MM.1S (cell line): Measurements from ENCODE around the gene LASP1.

Experiments
- DNase-seq: peaks from one replicate; pipeline ENCODE4 v3.0.0-alpha.2; 2015
- H2AFZ ChIP-seq: fragments of 300-600 bp; sonication (generic); 2 replicates; pipeline ENCODE4 v1.6.0; 2016; ENCODE audit warnings: antibody characterized with exemption, low read length
- H3F3A ChIP-seq: fragments of 300-600 bp; sonication (generic); 2 replicates; pipeline ENCODE4 v1.6.1; 2016; ENCODE audit warnings: mild to moderate bottlenecking, antibody characterized with exemption, low read length, moderate library complexity, mixed read lengths; ENCODE audit not compliant: insufficient read depth
- H3K27ac ChIP-seq: fragments of 300-600 bp; sonication (generic); 2 replicates; pipeline ENCODE4 v1.5.1; 2016; ENCODE audit warnings: mild to moderate bottlenecking, low read length
- H3K27me3 ChIP-seq: fragments of 300-600 bp; sonication (generic); replicated peaks from 2 replicates; pipeline ENCODE4 v1.6.0; 2016; ENCODE audit warnings: low read length; ENCODE audit not compliant: insufficient read depth
- H3K36me3 ChIP-seq: fragments of 300-600 bp; sonication (generic); replicated peaks from 2 replicates; pipeline ENCODE4 v1.6.1; 2016; ENCODE audit warnings: mild to moderate bottlenecking, low read length, mixed read lengths; ENCODE audit not compliant: insufficient read depth
- H3K4me1 ChIP-seq: fragments of 300-600 bp; sonication (generic); 2 replicates; pipeline ENCODE4 v1.6.1; 2016; ENCODE audit warnings: low read length, mixed read lengths
- H3K4me2 ChIP-seq: fragments of 300-600 bp; sonication (generic); 2 replicates; pipeline ENCODE4 v1.6.0; 2016; ENCODE audit warnings: low read depth, low read length
- H3K4me3 ChIP-seq: fragments of 300-600 bp; sonication (generic); 2 replicates; pipeline ENCODE4 v1.5.1; 2016; ENCODE audit warnings: low read length, mixed read lengths
- H3K79me2 ChIP-seq: fragments of 300-600 bp; sonication (generic); 2 replicates; pipeline ENCODE4 v1.6.1; 2016; ENCODE audit warnings: mixed run types, low read length, mixed read lengths
- H3K9ac ChIP-seq: fragments of 300-600 bp; sonication (generic); 2 replicates; pipeline ENCODE4 v1.6.1; 2016; ENCODE audit warnings: low read length, mixed read lengths
- H3K9me2 ChIP-seq: fragments of 300-600 bp; sonication (generic); replicated peaks from 2 replicates; pipeline ENCODE4 v1.6.1; 2016; ENCODE audit warnings: mild to moderate bottlenecking, low read length, mixed read lengths; ENCODE audit not compliant: insufficient read depth
- H3K9me3 ChIP-seq: fragments of 300-600 bp; sonication (generic); replicated peaks from 2 replicates; pipeline ENCODE4 v1.6.1; 2016; ENCODE audit warnings: mild to moderate bottlenecking, low read length, mixed read lengths; ENCODE audit not compliant: insufficient read depth
- H4K20me1 ChIP-seq: fragments of 300-600 bp; sonication (generic); 2 replicates; pipeline ENCODE4 v1.6.1; 2016; ENCODE audit warnings: mild to moderate bottlenecking, low read length, moderate library complexity, mixed read lengths; ENCODE audit not compliant: insufficient read depth
- CTCF ChIP-seq: fragments of 300-600 bp; sonication (generic); IDR thresholded peaks from 2 replicates; pipeline ENCODE4 v1.5.1; 2016; ENCODE audit warnings: antibody characterized with exemption, low read length, mixed read lengths
- EZH2 ChIP-seq: fragments of 300-600 bp; sonication (generic); optimal IDR thresholded peaks from 2 replicates; pipeline ENCODE3; 2017; ENCODE audit warnings: low read depth, mild to moderate bottlenecking, antibody characterized with exemption, low read length, mixed read lengths
- EZH2phosphoT487 ChIP-seq: fragments of 300-600 bp; sonication (generic); IDR thresholded peaks from 2 replicates; pipeline ENCODE4 v1.6.1; 2018; ENCODE audit warnings: antibody characterized with exemption, low read length

The LASP1 gene

GRCh38 chr17:38903404-38903803, 33.5 kb downstream of the LASP1 start:
- Histone ChIP-seq H4K20me1 (no peaks in the 10 kb centered on the region), H3K4me1 (peaks cover 12% of the 10 kb centered on the region), H3K79me2 (peaks cover 78% of the 10 kb centered on the region), H3K9ac (no peak overlapping the region), H3K4me2 (no peak overlapping the region), H3K27me3 (no peaks in the 10 kb centered on the region), H3K9me2 (no peaks in the 10 kb centered on the region), H2AFZ (no peak overlapping the region), H3K4me3 (no peak overlapping the region), H3F3A (peaks cover 3% of the 10 kb centered on the region; the same call in 1 of the 2 replicates), H3K27ac (no peak overlapping the region), H3K36me3 (no peaks in the 10 kb centered on the region), H3K9me3 (no peaks in the 10 kb centered on the region)
- TF ChIP-seq CTCF (no peak), EZH2 (no peak), EZH2phosphoT487 (no peak)
- no peak for DNase-seq

GRCh38 chr17:38904892-38905291, 35.0 kb downstream of the LASP1 start:
- no peaks in the 10 kb centered on the region for H3K9me3 ChIP-seq
- no peak overlapping the region for H3K4me3 ChIP-seq
- peaks cover 72% of the 10 kb centered on the region for H3K79me2 ChIP-seq
- no peak overlapping the region for H3K4me2 ChIP-seq
- no peaks in the 10 kb centered on the region for H3K4me1 ChIP-seq
- no peak overlapping the region for H3K9ac ChIP-seq
- DNase-seq = no peak
- H2AFZ ChIP-seq = no peak overlapping the region
- no peak for TF ChIP-seq EZH2phosphoT487
- TF ChIP-seq CTCF = no peak
- no peaks in the 10 kb centered on the region for H3K27me3 ChIP-seq
- H3K36me3 ChIP-seq = no peaks in the 10 kb centered on the region
- H3K9me2 ChIP-seq = no peaks in the 10 kb centered on the region
- H3F3A ChIP-seq = no peaks in the 10 kb centered on the region
- H3K27ac ChIP-seq = no peak overlapping the region
- H4K20me1 ChIP-seq = no peaks in the 10 kb centered on the region

GRCh38 chr17:38905375-38905774, 35.5 kb downstream of the LASP1 start:
- Histone ChIP-seq H3K9me2 (no peaks in the 10 kb centered on the region), H3K36me3 (no peaks in the 10 kb centered on the region)

More at GRCh38 chr17:38905375-38905774, 35.5 kb downstream of the LASP1 start:
- Histone ChIP-seq H3K9me3 (no peaks in the 10 kb centered on the region), H3K4me3 (no peak overlapping the region), H3K27ac (no peak overlapping the region), H3K79me2 (peaks cover 77% of the 10 kb centered on the region), H2AFZ (no peak overlapping the region), H3K9ac (no peak overlapping the region), H3K4me2 (no peak overlapping the region), H3F3A (no peaks in the 10 kb centered on the region), H3K27me3 (no peaks in the 10 kb centered on the region), H3K4me1 (no peaks in the 10 kb centered on the region), H4K20me1 (no peaks in the 10 kb centered on the region)
- DNase-seq = no peak
- no peak for TF ChIP-seq CTCF
- no peak for TF ChIP-seq EZH2
- no peak for TF ChIP-seq EZH2phosphoT487
